ENCODE results near the gene PI16. TPM values are rescaled to one million over a fixed set of nuclear protein-coding genes. Genes with fewer than 3 reads are reported as not detected.

Gene PI16, protein sequence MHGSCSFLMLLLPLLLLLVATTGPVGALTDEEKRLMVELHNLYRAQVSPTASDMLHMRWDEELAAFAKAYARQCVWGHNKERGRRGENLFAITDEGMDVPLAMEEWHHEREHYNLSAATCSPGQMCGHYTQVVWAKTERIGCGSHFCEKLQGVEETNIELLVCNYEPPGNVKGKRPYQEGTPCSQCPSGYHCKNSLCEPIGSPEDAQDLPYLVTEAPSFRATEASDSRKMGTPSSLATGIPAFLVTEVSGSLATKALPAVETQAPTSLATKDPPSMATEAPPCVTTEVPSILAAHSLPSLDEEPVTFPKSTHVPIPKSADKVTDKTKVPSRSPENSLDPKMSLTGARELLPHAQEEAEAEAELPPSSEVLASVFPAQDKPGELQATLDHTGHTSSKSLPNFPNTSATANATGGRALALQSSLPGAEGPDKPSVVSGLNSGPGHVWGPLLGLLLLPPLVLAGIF
- total RNA-seq (1 to 10 TPM in 1 of 2 experiments, under 1 TPM in 1; 0.65 to 1.1 TPM), polyA plus RNA-seq (1 to 10 TPM; 1.2 to 6.4 (median 3.5) TPM), total RNA-seq (0 to 1.5 (median 0.15) reads per million in 6 experiments)

DNA sequence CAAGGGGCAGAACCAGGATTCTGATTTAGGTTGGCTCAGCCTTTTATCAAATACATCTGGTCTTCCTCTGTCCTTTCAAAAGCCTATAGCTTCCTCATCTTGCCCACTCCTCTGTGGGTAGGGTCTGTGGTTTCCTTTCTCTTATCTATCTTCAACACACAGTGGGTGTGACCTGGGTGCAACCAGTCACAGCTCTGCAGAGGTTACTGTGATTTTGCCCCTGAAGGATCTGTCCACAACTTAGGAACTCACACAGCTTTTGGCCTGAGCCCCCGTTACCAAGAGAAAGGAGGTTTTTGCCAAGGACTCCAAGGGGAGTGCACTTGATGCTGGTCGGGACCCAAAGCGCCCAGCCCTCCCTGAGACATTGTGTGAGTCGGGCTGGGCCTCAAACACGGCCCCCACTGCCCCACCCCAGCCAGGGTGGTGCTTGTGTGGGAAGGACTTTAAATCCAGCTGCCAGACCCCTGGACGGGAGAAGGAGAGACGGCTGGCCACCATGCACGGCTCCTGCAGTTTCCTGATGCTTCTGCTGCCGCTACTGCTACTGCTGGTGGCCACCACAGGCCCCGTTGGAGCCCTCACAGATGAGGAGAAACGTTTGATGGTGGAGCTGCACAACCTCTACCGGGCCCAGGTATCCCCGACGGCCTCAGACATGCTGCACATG, at the start of gene PI16:
Gene PI16, plus strand, starts transcription at position 477 of the 670 bp plus-strand sequence. Its CDS starts 23 bp downstream, at position 500.
- POLR2A ChIA-PET: interaction anchor here (0.6 to 1.9 kb wide), 6 partner anchors 9 to 426 kb away, joined by 3 to 8 read pairs (median 3); partner anchors contain the start of gene C6orf89
- Mint-ChIP-seq H3K9me3 (no peaks in the 10 kb centered on the region), H3K27ac (peak within 1 kb of the TSS; percentile 2 to 86 (median 70)), H3K27me3 (no peaks in the 10 kb centered on the region), H3K36me3 (no peaks in the 10 kb centered on the region), H3K4me1 (peaks cover 25 to 44% (median 35%) of the 10 kb centered on the region in 4 donors), H3K4me3 (peak within 1 kb of the TSS; percentile 39 to 82 (median 76))
- DNase-seq (no peak), ATAC-seq (peak; percentile 50 to 56)

DNA sequence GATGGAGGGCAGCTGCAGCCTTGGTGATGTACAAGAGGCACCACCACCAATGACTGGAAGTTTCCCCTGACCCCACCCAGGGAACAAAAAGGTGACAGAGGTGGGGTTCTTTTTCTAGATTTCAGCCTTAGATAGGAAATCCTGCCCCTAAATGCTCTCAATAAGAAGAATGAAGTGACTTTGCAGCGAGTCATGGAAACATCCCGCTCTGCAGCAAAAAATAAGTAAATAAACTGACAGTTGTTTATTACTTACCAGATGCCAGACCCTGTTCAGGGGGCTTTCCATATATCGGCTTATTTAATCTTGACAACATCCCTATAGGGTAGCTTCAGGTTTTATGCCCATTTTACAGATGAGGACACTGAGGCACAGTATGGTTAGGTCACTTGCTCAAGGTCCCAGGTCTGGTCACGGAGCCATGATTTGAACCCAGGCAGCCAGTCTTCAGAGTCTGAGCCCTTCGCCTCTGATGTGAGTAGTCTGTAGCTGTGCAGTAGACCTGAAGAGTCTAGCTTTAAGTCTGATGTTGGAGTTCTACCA, 49.6 kb upstream of the PI16 start:
- H3K9me3 Mint-ChIP-seq: no peaks in the 10 kb centered on the region

DNA sequence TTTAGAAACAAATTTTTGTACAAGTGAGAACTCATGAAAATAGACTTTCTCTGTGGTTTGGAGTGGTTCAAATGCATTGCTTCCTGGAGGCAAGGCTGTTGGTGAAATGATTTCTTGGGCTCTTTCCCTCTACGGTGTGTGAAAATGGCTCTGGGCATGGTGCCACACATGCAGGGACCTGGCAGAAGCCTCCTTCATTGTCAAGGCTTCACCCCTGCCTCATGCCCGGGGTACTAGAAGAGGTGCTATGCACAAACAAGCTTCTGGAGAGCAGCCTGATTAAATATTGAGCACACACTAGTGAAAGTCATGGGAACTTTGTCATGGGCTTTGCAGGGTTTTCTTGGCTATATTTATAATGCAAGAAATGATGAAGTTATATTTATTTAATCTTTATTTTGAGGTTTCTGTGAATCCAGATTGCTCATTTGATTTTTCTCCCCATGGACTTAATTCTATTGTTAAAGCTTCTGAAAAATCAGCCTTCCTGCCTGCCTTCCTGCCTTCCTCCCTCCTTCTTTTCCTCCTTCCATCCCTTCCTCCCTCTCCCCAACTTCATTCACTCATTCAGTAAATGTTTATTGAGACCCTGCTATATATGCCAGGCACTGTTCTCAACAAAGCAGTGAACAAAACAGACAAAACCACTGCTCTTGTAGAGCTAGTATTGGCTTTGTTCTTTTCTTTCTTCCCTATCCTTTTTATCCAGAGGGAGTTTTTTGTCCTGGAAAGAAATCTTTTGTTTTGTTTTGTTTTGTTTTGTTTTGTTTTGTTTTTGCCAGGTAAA, 47.8 kb upstream of the PI16 start:
- peak overlapping the region in 6 of 10 donors; percentile 7 to 72 (median 54) for H3K27ac Mint-ChIP-seq
- H3K27me3 Mint-ChIP-seq: no peaks in the 10 kb centered on the region
- H3K4me3 Mint-ChIP-seq: no peak overlapping the region
- POLR2A ChIA-PET: no interaction called here
- H3K36me3 Mint-ChIP-seq: peaks cover 0 to 74% (median 35%) of the 10 kb centered on the region in 3 donors
- H3K9me3 Mint-ChIP-seq: no peaks in the 10 kb centered on the region
- no peak for ATAC-seq
- H3K4me1 Mint-ChIP-seq: peaks cover 6 to 20% (median 11%) of the 10 kb centered on the region in 4 donors
- no peak for DNase-seq

More for the DNA sequence above, 49.6 kb upstream of the PI16 start:
- Mint-ChIP-seq H3K27ac (peak overlapping the region in 2 of 10 donors; percentile 29), H3K36me3 (peaks cover 0 to 85% (median 35%) of the 10 kb centered on the region in 3 donors), H3K4me1 (peaks cover 2 to 17% (median 8%) of the 10 kb centered on the region in 4 donors), H3K27me3 (no peaks in the 10 kb centered on the region), H3K4me3 (no peak overlapping the region)
- DNase-seq: no peak
- no peak for ATAC-seq
- POLR2A ChIA-PET: interaction anchor here (1.2 kb wide), 1 partner anchor 19 kb away, joined by 4 read pairs; the partner anchor contains the start of gene C6orf89

DNA sequence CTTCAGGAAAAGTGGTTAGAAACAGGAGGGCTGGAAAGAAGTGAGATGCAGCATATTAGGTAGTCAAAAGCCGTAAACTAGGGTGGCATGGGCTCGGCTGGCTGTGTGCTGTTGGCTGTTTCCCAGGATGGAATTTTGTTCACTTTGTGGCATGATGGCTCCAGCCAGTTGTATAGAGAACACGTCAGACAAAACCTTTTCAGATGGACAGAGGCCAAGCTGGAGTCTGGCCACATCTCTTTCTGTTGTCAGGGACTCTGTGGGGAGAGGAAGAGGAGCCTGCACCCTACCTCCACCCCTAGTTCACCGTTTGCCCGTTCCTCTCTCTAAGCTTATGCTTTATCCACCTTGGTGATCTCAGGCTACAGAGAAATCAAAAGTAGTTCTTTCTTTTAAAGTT, 46.8 kb upstream of the PI16 start:
- no peaks in the 10 kb centered on the region for H3K9me3 Mint-ChIP-seq
- peaks cover 16 to 31% (median 19%) of the 10 kb centered on the region in 4 donors for H3K4me1 Mint-ChIP-seq
- no peak overlapping the region for H3K4me3 Mint-ChIP-seq
- POLR2A ChIA-PET: no interaction called here
- peaks cover 0 to 64% (median 27%) of the 10 kb centered on the region in 3 donors for H3K36me3 Mint-ChIP-seq
- no peak for ATAC-seq
- no peak for DNase-seq
- peak overlapping the region in 6 of 10 donors; percentile 9 to 63 (median 19) for H3K27ac Mint-ChIP-seq
- no peaks in the 10 kb centered on the region for H3K27me3 Mint-ChIP-seq

DNA sequence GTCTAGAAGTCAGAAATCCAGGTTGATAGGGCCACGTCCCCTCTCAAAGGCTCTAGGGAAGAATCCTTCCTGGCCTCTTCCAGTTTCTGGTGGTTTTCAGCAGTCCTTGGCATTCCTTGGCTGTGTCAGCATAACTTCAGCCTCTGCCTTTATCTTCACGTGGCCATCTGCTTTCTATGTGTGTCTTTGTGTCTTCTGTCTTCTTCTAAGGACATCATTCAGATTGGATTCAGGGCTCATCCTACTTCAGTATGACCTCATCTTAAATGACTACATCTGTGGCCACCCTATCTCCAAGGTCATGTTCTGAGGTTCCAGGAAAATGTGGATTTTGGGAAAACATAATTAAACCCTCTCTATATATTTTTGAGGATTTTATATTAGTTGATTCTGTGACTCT, 45.8 kb upstream of the PI16 start:
- POLR2A ChIA-PET: no interaction called here
- Mint-ChIP-seq H3K4me3 (no peak overlapping the region), H3K27ac (peak overlapping the region in 2 of 10 donors; percentile 10 to 12), H3K27me3 (no peaks in the 10 kb centered on the region), H3K36me3 (peaks cover 0 to 59% (median 21%) of the 10 kb centered on the region in 3 donors), H3K4me1 (peaks cover 18 to 37% (median 27%) of the 10 kb centered on the region in 4 donors), H3K9me3 (no peaks in the 10 kb centered on the region)
- no peak for ATAC-seq
- DNase-seq: no peak

DNA sequence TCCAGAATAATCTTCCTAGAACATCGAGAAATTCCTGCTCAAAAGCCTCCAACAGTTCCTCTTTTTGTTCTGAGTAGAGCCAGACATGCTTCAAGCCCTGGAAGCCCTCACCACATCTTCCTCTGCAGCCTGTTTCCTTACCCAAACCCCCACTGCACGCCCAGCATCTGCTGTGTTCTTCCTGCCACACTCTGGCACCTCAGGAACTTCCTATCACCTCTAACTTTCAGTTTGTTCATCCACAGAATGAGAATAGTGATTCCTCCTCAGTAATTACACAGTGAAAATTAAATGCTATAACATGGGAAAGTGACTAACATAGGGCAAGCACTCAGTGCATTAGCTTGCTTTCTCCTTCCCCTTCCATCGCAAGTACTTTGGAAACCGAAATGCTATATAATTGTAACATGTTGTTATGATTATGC, 42.5 kb upstream of the PI16 start:
- peak overlapping the region; percentile 20 to 78 (median 70) for H3K4me3 Mint-ChIP-seq
- H3K27me3 Mint-ChIP-seq: no peaks in the 10 kb centered on the region
- peak; percentile 42 to 52 for ATAC-seq
- DNase-seq: peak in 5 of 10 donors; percentile 7 to 29 (median 21)
- POLR2A ChIA-PET: interaction anchor here (1.0 kb wide), 1 partner anchor 35 kb away, joined by 3 read pairs; no protein-coding TSS in a partner anchor
- no peaks in the 10 kb centered on the region for H3K9me3 Mint-ChIP-seq
- H3K27ac Mint-ChIP-seq: peak overlapping the region; percentile 84 to 95 (median 92)
- H3K4me1 Mint-ChIP-seq: peaks cover 15 to 35% (median 24%) of the 10 kb centered on the region in 4 donors
- peaks cover 4 to 63% (median 10%) of the 10 kb centered on the region in 3 donors for H3K36me3 Mint-ChIP-seq

DNA sequence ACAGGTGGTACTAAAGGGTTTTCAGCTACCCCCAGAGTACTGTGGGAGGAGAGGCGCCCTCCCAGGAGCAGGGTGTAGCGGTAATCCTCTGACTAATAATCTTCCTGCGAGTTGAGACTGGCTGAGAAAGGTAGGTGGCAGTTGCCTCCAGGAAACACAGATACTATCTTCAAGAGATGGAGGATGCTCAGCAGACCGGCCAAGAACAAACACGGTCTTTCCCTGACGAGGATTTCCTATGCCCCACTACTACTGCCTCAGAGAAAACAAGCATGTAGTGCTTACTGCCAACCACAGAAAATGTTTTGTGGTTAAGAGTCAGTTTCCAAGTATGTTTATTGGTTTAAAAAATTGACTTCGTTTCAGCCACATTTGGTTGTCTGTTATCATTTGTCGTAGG, 42.0 kb upstream of the PI16 start:
- peak; percentile 82 to 94 for ATAC-seq

DNA sequence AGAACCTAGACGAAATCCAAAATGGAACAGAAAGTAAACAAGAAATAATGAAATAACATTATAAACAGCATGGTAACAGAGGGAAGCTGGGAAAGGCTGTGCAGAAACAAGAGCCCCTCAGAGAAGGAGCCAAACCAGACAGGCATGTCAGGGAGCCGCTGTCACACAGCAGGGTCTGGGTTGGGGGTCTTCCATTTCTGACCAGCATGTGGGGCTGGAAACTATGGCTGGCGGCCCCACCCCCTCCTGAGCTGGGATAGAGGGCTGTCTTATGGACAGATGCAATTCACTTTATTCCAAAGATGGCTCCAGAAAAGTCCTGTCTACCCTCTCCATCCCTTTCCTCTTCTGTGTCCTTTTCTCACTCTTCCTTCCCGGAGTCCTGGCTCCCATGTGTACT, 41.5 kb upstream of the PI16 start:
- DNase-seq (no peak), ATAC-seq (no peak)
- peaks cover 4 to 59% (median 10%) of the 10 kb centered on the region in 3 donors for H3K36me3 Mint-ChIP-seq

More for the DNA sequence above, 42.0 kb upstream of the PI16 start:
- Mint-ChIP-seq H3K9me3 (no peaks in the 10 kb centered on the region), H3K4me1 (peaks cover 15 to 32% (median 24%) of the 10 kb centered on the region in 4 donors), H3K27ac (peak overlapping the region; percentile 84 to 95 (median 92)), H3K36me3 (peaks cover 4 to 62% (median 10%) of the 10 kb centered on the region in 3 donors), H3K4me3 (peak overlapping the region; percentile 20 to 78 (median 70)), H3K27me3 (no peaks in the 10 kb centered on the region)
- POLR2A ChIA-PET: interaction anchor here (1.0 kb wide), 1 partner anchor 34 kb away, joined by 3 read pairs; no protein-coding TSS in a partner anchor
- DNase-seq: peak in 8 of 10 donors; percentile 12 to 75 (median 38)

DNA sequence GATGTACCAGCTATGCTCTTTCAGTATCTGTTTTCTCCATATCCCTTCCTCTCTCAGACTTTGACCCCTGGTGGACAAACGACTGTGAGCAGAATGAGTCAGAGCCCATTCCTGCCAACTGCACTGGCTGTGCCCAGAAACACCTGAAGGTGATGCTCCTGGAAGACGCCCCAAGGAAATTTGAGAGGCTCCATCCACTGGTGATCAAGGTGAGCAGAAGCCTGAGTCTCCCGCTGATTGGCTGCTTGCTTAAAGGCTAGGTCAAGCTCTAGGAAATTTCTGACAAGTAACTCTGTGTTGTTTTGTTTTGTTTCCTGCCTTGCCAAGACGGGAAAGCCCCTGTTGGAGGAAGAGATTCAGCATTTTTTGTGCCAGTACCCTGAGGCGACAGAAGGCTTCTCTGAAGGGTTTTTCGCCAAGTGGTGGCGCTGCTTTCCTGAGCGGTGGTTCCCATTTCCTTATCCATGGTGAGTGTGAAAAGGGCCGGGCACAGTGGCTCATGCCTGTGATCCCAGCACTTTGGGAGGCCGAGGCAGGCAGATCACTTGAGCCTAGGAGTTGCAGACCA, 40.2 kb upstream of the PI16 start:
- Mint-ChIP-seq H3K4me3 (no peak overlapping the region), H3K4me1 (peaks cover 15 to 27% (median 22%) of the 10 kb centered on the region in 4 donors), H3K27me3 (no peaks in the 10 kb centered on the region), H3K27ac (peak overlapping the region in 8 of 10 donors; percentile 27 to 93 (median 62)), H3K9me3 (no peaks in the 10 kb centered on the region), H3K36me3 (peaks cover 4 to 63% (median 5%) of the 10 kb centered on the region in 3 donors)
- no peak for ATAC-seq
- DNase-seq: no peak
- POLR2A ChIA-PET: no interaction called here

More for the DNA sequence above, 41.5 kb upstream of the PI16 start:
- peak overlapping the region; percentile 84 to 95 (median 92) for H3K27ac Mint-ChIP-seq
- peaks cover 15 to 29% (median 24%) of the 10 kb centered on the region in 4 donors for H3K4me1 Mint-ChIP-seq
- POLR2A ChIA-PET: interaction anchor here (0.6 to 1.0 kb wide), 3 partner anchors 15 to 41 kb away, joined by 3 read pairs; partner anchors contain the start of gene PI16
- no peaks in the 10 kb centered on the region for H3K9me3 Mint-ChIP-seq
- peak overlapping the region in 8 of 10 donors; percentile 20 to 78 (median 74) for H3K4me3 Mint-ChIP-seq
- no peaks in the 10 kb centered on the region for H3K27me3 Mint-ChIP-seq

DNA sequence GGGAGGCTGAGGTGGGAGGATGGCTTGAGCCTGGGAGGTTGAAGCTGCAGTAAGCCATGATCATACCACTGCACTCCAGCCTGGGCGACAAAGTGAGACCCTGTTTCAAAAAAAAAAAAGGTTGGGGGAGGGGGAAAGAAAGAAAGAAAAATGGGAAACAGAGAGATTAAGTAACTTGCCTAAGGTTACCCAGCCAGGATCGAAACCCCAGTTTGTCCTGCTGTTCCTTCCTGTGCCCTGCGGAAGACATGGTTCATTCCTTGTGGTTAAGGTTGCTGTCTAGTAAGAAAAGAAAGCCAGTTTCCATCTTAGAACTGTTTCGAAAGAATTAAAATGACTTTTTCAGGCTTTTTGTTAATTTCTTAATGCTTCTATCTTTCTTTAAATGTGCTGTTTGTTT, 38.9 kb upstream of the PI16 start:
- peak overlapping the region in 2 of 10 donors; percentile 24 to 45 for H3K27ac Mint-ChIP-seq
- H3K4me1 Mint-ChIP-seq: peaks cover 15 to 27% (median 22%) of the 10 kb centered on the region in 4 donors
- H3K27me3 Mint-ChIP-seq: no peaks in the 10 kb centered on the region
- ATAC-seq (no peak), DNase-seq (no peak)
- peaks cover 4 to 67% (median 11%) of the 10 kb centered on the region in 3 donors for H3K36me3 Mint-ChIP-seq
- H3K4me3 Mint-ChIP-seq: no peak overlapping the region
- POLR2A ChIA-PET: no interaction called here
- no peaks in the 10 kb centered on the region for H3K9me3 Mint-ChIP-seq

DNA sequence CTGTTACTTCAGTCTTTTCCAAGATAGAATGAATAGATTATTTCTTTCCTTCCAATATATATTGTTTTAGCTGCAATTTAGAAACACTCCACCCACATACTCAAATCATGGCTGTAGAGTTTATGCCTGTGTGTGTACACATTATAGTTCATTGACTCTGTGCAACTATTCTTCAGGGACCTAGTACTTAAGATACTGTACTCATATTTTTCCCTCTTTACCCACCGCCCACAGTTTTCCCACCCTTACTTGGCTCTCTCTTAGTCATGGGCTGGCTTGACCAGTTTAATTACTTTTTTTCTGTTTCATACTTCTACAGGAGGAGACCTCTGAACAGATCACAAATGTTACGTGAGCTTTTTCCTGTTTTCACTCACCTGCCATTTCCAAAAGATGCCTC, 38.4 kb upstream of the PI16 start:
- peaks cover 4 to 69% (median 13%) of the 10 kb centered on the region in 3 donors for H3K36me3 Mint-ChIP-seq
- ATAC-seq: no peak
- H3K9me3 Mint-ChIP-seq: no peaks in the 10 kb centered on the region
- H3K4me1 Mint-ChIP-seq: peaks cover 15 to 27% (median 22%) of the 10 kb centered on the region in 4 donors
- no peak overlapping the region for H3K4me3 Mint-ChIP-seq
- POLR2A ChIA-PET: no interaction called here
- no peaks in the 10 kb centered on the region for H3K27me3 Mint-ChIP-seq
- H3K27ac Mint-ChIP-seq: peak overlapping the region in 3 of 10 donors; percentile 3 to 45 (median 24)
- no peak for DNase-seq
